ENCODE results near the gene TK1.

Gene TK1

DNA sequence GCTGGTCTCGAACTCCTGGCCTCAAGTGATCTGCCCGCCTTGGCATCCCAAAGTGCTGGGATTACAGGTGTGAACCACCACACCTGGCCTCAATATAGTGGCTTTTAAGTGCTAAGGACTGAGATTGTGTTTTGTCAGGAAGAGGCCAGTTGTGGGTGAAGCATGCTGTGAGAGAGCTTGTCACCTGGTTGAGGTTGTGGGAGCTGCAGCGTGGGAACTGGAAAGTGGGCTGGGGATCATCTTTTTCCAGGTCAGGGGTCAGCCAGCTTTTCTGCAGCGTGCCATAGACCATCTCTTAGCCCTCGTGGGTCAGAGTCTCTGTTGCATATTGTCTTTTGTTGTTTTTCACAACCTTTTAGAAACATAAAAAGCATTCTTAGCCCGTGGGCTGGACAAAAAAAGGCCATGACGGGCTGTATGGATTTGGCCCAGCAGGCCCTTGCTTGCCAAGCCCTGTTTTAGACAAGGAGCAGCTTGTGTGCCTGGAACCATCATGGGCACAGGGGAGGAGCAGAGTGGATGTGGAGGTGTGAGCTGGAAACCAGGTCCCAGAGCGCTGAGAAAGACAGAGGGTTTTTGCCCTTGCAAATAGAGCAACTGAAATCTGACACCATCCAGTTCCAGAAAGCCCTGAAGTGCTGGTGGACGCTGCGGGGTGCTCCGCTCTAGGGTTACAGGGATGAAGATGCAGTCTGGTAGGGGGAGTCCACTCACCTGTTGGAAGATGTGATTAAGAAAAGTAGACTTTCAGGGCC lies 32.7 kb upstream of the TK1 start:
- DNase-seq (ENCODE audit: low read depth in 2 of 2): no peak

DNA sequence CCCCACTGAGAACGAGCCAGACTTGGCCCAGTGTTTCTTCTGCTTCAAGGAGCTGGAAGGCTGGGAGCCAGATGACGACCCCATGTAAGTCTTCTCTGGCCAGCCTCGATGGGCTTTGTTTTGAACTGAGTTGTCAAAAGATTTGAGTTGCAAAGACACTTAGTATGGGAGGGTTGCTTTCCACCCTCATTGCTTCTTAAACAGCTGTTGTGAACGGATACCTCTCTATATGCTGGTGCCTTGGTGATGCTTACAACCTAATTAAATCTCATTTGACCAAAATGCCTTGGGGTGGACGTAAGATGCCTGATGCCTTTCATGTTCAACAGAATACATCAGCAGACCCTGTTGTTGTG lies 27.8 kb upstream of the TK1 start:
- DNase-seq (ENCODE audit: low read depth in 2 of 2): no peak

DNA sequence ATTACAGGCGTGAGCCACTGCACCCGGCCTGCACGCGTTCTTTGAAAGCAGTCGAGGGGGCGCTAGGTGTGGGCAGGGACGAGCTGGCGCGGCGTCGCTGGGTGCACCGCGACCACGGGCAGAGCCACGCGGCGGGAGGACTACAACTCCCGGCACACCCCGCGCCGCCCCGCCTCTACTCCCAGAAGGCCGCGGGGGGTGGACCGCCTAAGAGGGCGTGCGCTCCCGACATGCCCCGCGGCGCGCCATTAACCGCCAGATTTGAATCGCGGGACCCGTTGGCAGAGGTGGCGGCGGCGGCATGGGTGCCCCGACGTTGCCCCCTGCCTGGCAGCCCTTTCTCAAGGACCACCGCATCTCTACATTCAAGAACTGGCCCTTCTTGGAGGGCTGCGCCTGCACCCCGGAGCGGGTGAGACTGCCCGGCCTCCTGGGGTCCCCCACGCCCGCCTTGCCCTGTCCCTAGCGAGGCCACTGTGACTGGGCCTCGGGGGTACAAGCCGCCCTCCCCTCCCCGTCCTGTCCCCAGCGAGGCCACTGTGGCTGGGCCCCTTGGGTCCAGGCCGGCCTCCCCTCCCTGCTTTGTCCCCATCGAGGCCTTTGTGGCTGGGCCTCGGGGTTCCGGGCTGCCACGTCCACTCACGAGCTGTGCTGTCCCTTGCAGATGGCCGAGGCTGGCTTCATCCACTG lies 27.3 kb upstream of the TK1 start, which contains the start of gene BIRC5:
TSS of gene BIRC5 (plus strand) at position 238 of the 690 bp plus-strand sequence. CDS start at position 302, 64 bp downstream.
- peak; percentile 79 to 83 for DNase-seq (ENCODE audit: low read depth in 2 of 2)

DNA sequence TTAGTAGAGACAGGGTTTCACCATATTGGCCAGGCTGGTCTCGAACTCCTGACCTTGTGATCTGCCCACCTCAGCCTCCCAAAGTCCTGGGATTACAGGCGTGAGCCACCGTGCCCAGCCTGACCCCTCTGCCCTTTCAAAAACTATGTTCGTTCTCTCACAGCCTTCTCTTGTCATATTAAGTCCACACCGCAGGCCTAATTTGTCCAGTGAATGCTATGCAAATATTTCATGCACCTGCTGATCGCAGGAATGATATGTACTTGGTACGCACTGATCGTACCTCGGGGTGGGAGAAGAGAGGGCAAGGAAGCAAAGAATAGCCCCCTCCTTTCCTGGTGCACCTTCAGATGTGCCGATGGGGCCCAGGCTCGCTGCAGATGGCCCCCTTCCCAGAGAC lies 24.2 kb upstream of the TK1 start:
- DNase-seq (ENCODE audit: low read depth in 2 of 2): no peak

DNA sequence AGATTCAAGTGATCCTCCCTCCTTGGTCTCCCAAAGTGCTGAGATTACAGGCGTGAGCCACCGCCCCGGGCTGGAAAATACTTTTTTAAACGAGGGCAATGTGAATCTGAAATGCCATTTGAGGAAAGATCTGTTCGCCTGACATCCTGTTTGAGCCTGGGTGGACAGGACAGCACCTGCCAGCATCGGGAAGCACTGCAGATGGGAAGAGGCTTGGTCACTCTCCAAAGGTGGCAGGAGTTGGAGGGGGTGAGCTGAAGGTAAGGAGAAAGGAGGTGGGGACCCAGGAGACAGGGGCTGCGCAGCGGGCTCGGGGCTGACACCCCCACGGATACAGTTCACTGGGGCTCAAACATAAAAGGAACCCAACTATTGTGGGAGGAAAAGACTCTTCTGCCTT lies 23.3 kb upstream of the TK1 start:
- DNase-seq (ENCODE audit: low read depth in 2 of 2): no peak

DNA sequence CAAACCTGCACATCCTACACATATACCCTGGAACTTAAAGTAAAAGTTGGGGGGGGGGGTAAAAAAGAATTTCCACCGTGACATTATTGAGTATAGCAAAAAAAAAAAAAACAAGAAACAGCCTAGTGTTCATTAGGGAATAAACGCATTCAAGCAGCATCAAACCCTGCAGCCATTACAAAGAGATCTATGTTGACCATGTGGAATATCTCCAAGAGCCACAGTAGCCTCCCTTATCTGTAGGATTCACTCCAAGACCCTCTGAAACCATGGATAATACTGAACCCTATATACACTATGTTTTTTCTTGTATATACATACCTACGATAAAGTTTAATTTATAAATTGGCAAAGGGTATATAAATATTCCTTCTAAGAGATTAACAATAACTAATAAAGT lies 21.6 kb upstream of the TK1 start:
- DNase-seq (ENCODE audit: low read depth in 2 of 2): no peak

DNA sequence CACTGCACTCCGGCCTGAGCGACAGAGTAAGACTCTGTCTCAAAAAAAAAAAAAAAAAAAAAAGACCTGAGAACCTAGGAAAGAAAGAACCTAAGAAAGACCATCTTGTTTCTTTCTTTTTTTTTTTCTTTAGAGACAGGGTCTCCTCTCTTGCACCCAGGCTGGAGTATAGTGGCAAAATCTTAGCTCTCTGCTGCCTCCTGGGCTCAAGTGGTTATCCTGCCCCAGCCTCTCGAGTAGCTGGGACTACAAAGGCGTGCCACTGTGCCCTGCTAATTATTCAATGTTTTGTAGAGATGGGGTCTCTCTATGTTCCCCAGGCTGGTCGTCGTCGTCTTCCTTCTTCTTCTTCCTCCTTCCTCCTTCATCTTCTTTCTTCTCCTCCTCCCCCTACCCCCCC lies 19.4 kb upstream of the TK1 start:
- DNase-seq (ENCODE audit: low read depth in 2 of 2): no peak

DNA sequence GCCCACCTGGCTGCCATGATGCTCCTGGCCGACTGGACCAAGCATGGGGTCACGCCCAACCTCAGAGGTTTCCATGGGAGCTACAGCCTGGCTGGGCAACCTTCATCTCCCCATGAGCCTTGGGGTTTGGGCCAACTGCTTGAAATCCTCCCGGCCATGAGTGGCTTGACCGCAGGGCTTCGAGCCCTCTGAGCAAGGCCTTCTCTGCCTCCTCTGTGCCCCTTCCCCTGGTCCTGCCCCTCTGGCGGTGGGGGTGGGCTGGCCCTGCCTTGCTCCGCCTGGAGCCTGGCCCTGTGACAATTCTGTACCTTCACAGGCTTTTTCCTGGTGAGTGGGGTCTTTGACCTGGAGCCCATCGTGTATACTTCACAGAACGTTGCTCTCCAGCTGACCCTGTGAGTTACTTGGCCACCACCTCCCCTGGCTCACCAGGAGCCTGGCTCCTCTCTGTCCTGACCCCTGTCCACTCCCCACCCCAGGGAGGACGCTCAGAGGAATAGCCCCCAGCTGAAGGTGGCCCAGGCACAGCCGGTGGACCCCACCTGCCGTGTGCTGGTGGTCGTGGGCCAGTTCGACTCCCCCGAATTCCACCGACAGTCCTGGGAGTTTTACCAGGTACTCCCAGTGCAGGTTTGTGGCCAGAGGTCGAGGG lies 18.4 kb upstream of the TK1 start:
- no peak for DNase-seq (ENCODE audit: low read depth in 2 of 2)

DNA sequence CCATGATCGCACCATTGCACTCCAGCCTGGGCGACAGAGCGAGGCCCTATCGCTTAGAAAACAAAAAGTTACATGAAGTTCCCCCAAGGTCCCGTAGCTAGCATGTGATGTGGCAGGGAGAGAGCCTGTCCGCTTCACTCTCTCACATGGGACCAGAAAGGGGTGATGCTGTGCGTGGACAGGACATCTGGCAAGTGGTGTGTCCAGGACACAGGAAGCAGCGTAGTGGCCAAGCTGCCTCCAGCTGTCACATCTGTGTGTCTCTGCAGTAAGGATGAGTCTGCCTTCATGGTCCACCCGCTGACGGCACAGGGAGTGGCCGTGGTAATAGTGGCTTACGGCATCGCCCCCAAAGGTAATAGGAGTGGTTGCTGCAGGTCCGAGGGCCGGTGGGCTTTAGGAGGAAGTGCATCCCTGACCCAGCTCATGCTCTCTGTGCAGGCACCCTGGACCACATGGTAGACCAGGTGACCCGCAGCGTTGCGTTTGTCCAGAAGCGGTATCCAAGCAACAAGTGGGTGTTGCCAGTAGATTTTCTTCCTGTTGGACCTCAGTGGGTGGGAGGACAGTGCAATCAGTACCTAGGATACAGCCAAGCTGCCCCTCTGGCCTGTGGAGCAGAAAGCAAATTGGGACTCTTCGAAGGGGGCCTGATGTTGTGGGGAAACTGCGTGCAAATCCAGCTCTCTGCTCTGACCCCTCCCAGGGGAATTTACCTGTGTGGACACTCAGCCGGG lies 17.7 kb upstream of the TK1 start:
- no peak for DNase-seq (ENCODE audit: low read depth in 2 of 2)

DNA sequence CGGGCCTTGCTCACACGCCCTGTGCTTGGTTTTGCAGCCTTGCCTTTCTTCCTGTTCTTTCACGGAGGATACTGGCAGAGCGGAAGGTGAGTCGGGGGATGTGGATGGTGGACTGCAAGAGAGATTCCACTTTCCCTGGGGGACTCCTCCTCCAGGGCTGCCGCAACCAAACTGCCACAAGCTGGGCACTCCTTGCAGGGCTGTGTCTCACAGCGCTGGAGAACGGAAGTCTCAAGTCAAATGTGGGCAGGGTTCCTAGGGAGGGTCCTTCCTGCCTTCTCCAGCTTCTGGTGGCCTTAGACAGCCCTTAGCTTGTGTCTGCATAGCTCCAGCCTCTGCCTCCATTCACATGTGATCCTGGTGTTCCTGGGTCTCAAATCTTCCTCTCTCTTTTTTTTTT lies 15.8 kb upstream of the TK1 start:
- DNase-seq (ENCODE audit: low read depth in 2 of 2): no peak

DNA sequence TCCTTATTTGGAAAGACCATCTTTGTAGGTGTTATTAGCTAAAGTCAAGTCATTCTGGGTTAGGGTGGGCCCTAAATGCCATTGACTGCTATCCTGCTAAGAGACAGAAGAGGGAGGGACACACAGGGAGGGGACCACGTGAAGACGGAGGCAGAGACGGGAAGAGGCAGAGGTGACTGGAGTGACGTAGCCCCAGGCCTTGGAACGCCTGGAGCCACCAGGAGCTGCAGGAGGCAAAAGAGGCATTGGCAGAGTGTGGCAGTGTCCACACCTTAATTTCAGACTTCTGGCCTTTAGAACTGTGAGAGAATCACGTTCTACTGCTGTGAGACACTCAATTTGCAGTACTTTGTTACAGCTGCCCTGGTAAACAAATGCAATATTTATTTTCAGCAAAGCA lies 13.6 kb upstream of the TK1 start:
- DNase-seq (ENCODE audit: low read depth in 2 of 2): no peak

DNA sequence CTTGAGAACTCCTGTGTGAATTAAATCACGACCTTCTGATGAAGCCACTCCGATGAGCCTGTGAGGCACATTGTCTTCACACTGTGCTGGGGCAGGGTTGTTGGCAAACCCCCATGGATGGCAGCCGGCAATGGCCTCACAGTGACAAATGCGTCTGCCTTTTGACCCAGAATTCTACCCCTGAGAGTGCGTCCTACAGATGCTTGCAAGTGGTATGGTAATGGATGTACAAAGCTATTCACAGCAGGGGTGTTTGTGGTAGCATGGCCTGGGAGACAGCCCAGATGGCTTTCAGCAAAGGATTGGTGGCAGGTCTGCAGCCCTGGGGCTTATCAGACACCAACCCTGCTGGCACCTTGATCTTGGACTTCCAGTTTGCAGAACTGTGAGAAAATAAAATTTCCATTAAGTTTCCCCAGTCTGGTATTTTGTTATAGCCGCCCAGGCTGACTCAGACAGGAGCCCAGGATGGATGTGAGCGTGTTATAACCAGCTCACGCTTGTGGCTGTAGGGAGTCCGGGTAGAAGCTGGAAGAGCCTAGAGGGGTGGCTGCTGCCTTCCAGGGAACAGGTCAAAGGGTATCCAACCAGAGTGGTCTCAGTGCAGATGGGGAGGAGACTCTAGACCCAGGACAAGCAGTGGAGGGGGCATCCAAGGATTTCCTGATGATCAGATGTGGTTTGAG lies 10.4 kb upstream of the TK1 start:
- DNase-seq (ENCODE audit: low read depth in 2 of 2): no peak

DNA sequence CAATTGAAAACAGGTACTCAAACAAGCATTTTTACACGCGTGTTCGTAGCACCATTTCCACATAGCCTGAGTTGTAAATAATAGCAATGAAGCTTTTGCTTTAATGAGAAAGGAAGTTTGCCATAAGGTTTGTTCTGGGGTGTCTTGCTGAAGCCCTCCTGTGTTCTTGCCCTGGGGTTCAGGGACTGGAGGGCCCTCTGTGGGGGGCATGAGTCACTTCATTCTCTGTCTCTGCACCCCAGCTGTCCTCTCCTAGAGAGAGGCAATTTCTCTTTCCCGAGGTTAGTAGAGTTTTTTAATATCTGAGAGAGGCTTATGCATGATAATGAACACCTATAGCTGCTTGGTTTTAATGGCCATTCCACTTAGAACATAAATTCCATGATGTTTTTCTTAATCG lies 9.9 kb upstream of the TK1 start:
- no peak for DNase-seq (ENCODE audit: low read depth in 2 of 2)

DNA sequence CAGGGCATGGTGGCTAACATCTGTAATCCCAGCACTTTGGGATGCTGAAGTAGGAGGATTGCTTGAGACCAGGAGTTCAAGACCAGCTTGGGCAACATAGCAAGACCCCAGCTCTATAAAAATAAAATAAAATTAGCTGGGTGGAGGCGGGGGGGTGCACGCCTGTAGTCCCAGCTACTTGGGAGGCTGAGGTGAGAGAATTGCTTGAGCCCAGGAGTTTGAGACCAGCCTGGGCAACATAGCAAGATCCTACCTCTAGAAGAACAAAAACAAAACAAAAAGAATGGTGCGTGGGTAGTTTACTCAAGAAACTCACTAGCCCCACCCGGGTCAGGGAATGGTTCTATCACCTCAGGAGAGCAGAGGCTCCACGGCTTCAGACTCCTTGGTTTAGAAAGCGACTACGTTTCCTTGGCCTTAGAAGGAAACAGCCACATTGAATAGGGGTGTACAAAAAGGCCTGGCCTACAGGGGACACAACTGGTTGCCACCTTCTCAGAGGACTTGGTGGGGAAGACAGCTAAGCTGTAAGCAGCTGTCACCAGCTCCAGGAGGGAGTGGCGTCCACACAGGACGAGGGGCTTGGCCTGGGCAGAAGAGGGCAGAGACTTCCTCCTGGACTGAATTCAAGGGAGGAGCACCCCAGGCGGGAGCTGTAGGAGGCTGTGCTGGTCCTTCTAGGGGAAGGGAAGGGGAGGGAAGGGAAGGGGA lies 716 bp downstream of the TK1 start:
- no peak for DNase-seq (ENCODE audit: low read depth in 2 of 2)

DNA sequence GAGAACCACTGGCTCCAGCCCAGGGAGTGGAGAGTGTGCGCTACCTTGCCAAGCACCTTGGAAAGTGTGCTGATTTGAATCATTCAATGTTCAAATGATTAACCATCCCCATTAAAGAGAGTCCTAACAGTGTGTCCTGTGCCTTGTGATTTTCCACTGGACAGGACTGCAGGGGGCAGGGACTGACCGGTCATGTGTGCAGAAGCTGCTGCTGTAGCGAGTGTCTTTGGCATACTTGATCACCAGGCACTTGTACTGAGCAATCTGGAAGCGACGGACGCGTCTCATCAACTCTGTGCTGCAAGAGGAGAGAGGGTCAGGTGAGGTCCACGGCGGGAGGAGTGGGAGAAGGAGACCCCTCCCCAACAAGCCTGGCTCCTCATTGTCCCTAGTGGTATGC lies 2.0 kb downstream of the TK1 start:
- no peak for DNase-seq (ENCODE audit: low read depth in 2 of 2)

DNA sequence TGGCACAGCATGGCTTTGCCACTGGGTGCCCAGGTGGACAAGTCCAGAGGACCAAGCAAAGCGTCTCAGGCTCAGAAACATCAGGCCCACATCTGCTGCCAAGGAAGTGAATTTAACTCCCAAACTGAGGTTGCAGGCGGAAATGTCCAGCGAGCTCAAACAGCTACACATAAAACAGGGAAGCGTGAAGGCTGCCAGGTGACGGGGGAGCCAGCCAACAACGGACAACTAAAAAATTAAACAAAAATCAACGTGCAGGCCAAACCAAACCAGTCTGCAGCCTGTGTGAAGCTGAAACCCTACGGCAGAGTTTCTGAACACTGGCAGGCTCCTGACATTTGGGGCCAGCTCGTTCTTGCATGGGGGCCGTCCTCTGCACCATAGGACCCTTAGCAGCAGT lies 2.5 kb downstream of the TK1 start:
- no peak for DNase-seq (ENCODE audit: low read depth in 2 of 2)

DNA sequence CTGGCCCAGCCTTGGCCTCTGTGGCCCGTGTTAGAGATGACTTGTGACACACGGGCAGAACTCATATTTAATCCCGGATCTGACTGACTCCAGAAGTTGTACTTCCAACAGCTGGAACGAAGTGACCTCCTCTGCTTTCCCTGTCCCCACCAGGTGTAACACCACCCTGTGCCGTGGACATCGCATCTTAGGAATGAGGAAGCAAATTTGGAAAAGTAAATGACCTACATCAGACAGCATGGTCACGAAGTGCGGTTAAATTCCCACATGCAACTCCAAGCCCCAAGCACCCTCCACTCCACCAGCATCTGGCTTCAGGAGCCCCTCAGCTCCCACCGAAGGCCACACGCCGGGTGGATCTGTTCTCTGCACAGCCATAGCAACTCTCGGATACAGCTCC lies 2.9 kb downstream of the TK1 start:
- DNase-seq (ENCODE audit: low read depth in 2 of 2): no peak

DNA sequence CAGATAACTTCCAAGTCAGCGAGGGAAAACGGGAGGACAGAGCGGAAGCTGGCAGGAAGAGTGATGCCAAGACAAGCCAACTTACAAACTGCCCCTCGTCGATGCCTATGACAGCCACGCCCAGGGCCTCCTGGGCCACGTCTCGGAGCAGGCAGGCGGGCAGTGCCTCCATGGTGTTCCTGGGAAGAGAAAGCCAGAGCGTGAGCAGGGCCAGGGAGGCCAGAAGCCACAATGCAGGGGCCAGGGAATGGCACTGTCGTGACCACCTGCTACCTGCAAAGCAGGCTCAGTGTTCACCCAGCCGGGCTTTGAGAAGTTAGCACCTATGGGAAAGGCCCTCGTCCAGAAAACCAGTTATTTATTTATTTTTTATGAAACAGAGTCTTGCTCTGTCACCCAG lies 4.3 kb downstream of the TK1 start:
- DNase-seq (ENCODE audit: low read depth in 2 of 2): no peak

DNA sequence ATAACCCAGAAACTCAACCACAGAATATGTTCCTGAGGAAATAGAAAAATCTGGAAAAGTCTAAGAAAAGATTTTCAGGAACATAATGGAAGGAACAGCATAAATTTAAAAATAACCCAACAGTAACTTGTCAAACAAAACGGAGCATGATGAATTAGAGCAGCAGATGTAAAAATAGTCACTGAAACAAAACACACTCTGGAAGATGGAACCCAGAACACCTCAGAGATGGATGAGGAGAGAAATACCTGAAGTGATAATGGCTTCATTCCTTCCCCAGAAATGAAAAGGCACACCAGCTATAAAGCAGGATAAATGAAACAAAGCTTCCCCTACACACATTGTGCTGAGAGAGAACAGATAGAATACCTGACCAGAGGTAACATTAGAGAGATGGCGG lies 6.3 kb downstream of the TK1 start:
- no peak for DNase-seq (ENCODE audit: low read depth in 2 of 2)

DNA sequence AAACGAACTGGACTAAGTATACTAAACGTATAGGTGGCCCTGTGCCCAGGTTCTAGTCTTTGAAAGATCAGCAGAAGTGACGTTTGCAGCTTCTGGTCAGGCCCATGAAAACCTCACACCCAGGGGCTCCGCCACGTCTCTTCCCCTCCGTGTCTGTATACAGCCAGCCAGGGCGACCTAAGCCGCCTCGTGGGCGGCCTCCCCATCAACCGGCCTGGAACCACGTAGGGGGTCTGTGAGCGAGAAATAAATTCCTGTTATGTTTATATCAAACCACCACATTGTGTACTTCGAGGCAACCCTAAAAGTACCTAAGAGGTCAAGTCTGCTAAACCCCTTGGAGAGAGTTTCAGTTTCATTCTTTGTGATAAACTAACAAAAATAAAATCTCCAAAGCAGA lies 6.8 kb downstream of the TK1 start:
- no peak for DNase-seq (ENCODE audit: low read depth in 2 of 2)

DNA sequence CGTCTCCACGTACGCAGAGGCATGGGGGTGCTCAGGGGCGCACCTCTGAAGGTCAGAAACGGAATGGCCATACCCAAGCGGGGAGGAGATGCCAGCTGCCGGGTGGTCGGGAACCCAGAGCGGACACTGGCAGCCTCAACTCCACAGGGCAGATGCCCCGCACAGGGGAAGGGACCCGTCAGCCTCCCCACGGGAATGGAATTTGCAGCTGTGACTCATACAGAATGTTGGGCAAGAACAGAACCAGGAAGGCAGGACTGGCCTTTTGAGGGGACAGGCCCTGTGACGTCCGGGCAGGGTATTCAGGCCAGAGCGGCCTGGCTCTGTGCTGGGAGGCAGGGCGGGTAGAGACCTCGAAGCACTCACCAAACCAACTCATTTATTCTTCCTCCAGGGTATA lies 7.5 kb downstream of the TK1 start:
- DNase-seq (ENCODE audit: low read depth in 2 of 2): no peak
